NB4 (cell line): ENCODE data around the gene MYB.

ENCODE experiments used
- DNase-seq: peaks from one replicate; pipeline ENCODE4 v3.0.0; 2010; ENCODE audit warnings: low read depth
- H3K4me3 ChIP-seq: one replicate; pipeline ENCODE4 v1.5.1; 2011; ENCODE audit warnings: mild to moderate bottlenecking, low read depth, low read length, moderate library complexity
- MYC ChIP-seq: IDR thresholded peaks from 2 replicates; pipeline ENCODE4 v1.6.1; 2011; ENCODE audit warnings: low read depth, low read length
- POLR2A ChIP-seq: IDR thresholded peaks from 2 replicates; pipeline ENCODE4 v1.6.1; 2011; ENCODE audit warnings: mild to moderate bottlenecking; ENCODE audit not compliant: insufficient read length; ENCODE audit errors: extremely low read depth
- TF ChIP-seq, protein P1 (sequence below): IDR thresholded peaks from one replicate; pipeline ENCODE4 v1.5.1; 2012; ENCODE audit warnings: low read depth, low read length
- TF ChIP-seq, protein P2 (sequence below): IDR thresholded peaks from 2 replicates; pipeline ENCODE4 v1.6.1; 2011; ENCODE audit warnings: low read depth, low read length

MYB gene

DNA sequence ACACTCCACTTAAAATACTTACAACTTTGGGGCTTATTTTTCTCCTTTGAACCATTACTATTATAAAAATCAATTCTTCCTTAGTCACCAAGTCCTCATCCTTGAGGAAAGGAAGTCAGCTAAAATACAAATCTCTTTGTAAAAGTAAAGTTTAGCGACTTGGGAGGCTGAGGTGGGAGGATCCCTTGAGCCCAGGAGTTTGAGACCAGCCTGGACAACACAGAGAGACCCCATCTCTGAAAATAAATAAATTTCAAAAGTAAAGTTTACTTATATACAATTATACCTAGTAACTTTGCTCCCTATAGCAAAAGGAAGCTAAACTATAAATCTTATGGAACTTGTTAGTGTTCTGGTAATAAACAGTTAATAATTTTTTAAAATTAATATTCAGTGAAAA is 40.4 kb downstream of the MYB start:
- DNase-seq = no peak
- no peak overlapping the region for H3K4me3 ChIP-seq
- no peak for TF ChIP-seq MYC
- TF ChIP-seq, protein P1, sequence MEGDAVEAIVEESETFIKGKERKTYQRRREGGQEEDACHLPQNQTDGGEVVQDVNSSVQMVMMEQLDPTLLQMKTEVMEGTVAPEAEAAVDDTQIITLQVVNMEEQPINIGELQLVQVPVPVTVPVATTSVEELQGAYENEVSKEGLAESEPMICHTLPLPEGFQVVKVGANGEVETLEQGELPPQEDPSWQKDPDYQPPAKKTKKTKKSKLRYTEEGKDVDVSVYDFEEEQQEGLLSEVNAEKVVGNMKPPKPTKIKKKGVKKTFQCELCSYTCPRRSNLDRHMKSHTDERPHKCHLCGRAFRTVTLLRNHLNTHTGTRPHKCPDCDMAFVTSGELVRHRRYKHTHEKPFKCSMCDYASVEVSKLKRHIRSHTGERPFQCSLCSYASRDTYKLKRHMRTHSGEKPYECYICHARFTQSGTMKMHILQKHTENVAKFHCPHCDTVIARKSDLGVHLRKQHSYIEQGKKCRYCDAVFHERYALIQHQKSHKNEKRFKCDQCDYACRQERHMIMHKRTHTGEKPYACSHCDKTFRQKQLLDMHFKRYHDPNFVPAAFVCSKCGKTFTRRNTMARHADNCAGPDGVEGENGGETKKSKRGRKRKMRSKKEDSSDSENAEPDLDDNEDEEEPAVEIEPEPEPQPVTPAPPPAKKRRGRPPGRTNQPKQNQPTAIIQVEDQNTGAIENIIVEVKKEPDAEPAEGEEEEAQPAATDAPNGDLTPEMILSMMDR = no peak
- TF ChIP-seq, protein P2, sequence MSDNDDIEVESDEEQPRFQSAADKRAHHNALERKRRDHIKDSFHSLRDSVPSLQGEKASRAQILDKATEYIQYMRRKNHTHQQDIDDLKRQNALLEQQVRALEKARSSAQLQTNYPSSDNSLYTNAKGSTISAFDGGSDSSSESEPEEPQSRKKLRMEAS = no peak
- no peak for TF ChIP-seq POLR2A

GRCh38 chr6:135222623-135223022 is 41.5 kb downstream of the MYB start:
- no peak for DNase-seq
- no peak overlapping the region for H3K4me3 ChIP-seq
- TF ChIP-seq, protein P1 = no peak
- TF ChIP-seq, protein P2 = no peak
- TF ChIP-seq POLR2A (no peak), MYC (no peak)

DNA sequence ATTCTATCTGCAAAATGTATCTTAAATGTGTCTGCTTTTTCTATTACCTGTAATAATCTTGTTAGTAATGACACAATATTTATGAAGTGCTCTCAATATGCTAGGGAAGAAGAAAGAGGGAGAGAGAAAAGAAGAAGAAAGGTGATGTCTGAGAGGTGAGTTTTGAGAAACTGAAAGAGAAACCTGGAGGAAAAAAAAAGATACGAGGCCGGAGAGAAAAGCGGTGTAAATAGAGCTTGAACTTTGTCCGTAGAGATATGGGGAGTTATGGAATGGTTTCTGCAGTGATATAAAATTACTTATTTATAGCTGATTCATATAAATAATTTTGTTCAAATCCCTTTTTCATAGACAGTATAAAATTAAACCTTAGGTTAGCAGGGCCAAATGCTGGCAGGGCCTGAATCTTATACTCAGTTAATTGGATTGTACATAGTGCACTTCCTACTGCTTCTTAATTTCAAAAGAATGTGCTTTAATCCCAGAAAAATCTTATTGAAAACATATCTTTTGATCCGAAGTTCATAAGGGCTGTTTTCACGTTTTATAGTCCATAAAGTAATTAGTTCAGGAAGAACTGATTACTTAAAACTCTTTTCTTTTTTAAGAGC is 43.0 kb downstream of the MYB start:
- no peak for DNase-seq
- H3K4me3 ChIP-seq = no peak overlapping the region
- TF ChIP-seq MYC = no peak
- TF ChIP-seq, protein P2 = no peak
- TF ChIP-seq POLR2A = no peak
- TF ChIP-seq, protein P1 = no peak

GRCh38 chr6:135225911-135226310 is 44.8 kb downstream of the MYB start:
- TF ChIP-seq MYC (no peak), POLR2A (no peak)
- TF ChIP-seq, protein P1 = no peak
- TF ChIP-seq, protein P2 = no peak
- no peak for DNase-seq
- H3K4me3 ChIP-seq = no peak overlapping the region

DNA sequence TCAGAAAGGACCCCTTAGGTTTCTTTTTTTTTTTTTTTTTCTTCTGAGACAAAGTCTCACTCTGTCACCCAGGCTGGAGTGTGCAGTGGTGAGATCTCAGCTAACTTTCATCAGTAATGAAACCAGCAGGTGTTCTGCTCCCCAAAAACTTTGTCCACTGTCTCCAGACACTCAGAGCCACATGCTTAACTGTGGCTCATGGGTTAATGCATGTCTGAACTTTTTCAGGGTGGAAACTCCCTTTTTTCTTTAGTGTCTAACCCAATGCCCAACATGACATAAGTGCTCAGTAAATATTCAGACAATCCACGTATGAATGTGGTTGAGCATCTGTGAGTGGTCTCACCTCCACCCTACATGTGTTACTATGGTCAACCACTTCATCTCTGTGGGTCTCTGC is 45.4 kb downstream of the MYB start:
- TF ChIP-seq MYC = no peak
- TF ChIP-seq, protein P2 = no peak
- TF ChIP-seq, protein P1 = no peak
- no peak for TF ChIP-seq POLR2A
- no peak for DNase-seq
- no peak overlapping the region for H3K4me3 ChIP-seq

DNA sequence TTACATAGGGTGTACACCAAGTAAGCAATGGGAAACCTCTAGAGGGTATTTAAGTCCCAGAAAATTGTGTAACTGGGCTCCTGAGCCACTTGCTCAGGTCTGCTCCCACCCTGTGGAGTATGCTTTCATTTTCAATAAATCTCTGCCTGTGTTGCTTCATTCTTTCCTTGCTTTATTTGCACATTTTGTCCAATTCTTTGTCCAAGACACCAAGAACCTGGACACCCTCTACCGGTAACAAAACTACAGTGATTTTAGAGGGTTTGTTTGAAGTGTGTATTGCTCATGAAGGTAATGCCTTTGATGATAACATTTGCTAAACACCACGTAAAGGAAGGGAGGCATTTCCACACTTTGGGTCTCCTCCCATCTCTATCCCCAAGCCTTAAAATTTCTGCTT is 46.2 kb downstream of the MYB start:
- DNase-seq = no peak
- H3K4me3 ChIP-seq = no peak overlapping the region
- no peak for TF ChIP-seq MYC
- TF ChIP-seq POLR2A = no peak
- TF ChIP-seq, protein P1 = no peak
- TF ChIP-seq, protein P2 = no peak
